ENCODE measurements around the gene RCN1.
"Not testable (repeated sequence)": the region's sequence is repeated elsewhere in the genome, so short reads cannot be mapped to it uniquely, and the experiment has no call there.

The RCN1 gene

GRCh38 chr11:32118025-32118974, 27.4 kb downstream of the RCN1 start:
- FAIRE-seq (no peak), DNase-seq (ENCODE audit: insufficient read length) (no peak)
- TF ChIP-seq POLR2AphosphoS5 (IDR thresholded peaks at IDR 0.05; ENCODE audit: low read depth, low read length) (no peak), TAF1 (IDR thresholded peaks at IDR 0.05; ENCODE audit: borderline replicate concordance, low read depth, low read length) (no peak), POLR2A (IDR thresholded peaks at IDR 0.05; ENCODE audit: low read depth, low read length) (no peak)

DNA sequence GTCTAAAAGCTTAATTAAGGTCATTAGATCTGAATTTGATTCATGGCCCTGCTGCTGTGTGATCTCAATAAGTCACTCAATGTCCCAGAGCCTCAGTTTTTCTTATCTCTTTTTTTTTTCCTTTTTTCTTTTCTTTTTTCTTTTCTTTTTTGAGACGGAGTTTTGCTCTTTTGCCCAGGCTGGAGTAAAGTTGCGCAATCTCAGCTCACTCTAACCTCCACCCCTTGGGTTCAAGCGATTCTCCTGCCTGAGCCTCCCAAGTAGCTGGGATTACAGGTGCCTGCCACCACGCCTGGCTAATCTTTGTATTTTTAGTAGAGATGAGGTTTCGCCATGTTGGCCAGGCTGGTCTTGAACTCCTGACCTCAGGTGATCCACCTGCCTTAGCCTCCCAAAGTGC, 28.3 kb downstream of the RCN1 start:
- DNase-seq (ENCODE audit: insufficient read length); FAIRE-seq: not testable (repeated sequence)

GRCh38 chr11:32121012-32121411, 30.1 kb downstream of the RCN1 start:
- DNase-seq (ENCODE audit: insufficient read length) (no peak), FAIRE-seq (no peak)
- TF ChIP-seq TAF1 (IDR thresholded peaks at IDR 0.05; ENCODE audit: borderline replicate concordance, low read depth, low read length): no peak

- TF ChIP-seq POLR2AphosphoS5 (IDR thresholded peaks at IDR 0.05; ENCODE audit: low read depth, low read length): no peak
- no peak for TF ChIP-seq POLR2A (IDR thresholded peaks at IDR 0.05; ENCODE audit: low read depth, low read length)
- TF ChIP-seq TAF1 (IDR thresholded peaks at IDR 0.05; ENCODE audit: borderline replicate concordance, low read depth, low read length): no peak
- no peak for DNase-seq (ENCODE audit: insufficient read length)
Observed at GRCh38 chr11:32122200-32122599, 31.3 kb downstream of the RCN1 start.

DNA sequence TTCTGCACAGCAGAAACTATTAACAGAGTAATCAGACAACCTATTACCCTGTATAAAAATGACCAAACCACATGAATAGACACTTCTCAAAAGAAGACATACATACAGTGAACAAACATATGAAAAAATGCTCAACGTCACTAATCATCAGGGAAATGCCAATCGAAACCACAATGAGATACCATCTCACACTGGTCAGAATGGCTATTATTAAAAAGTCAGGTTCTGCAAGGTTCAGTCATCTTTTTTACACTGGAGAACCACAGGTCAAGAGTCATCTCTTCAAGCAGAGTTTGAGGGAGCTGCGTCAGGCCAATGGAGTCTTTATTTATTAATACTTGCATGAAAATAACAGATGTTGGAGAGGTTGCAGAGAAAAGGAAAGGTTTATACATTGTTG, 40.4 kb downstream of the RCN1 start:
- TF ChIP-seq POLR2A (IDR thresholded peaks at IDR 0.05; ENCODE audit: low read depth, low read length) (no peak), POLR2AphosphoS5 (IDR thresholded peaks at IDR 0.05; ENCODE audit: low read depth, low read length) (no peak), TAF1 (IDR thresholded peaks at IDR 0.05; ENCODE audit: borderline replicate concordance, low read depth, low read length) (no peak)
- FAIRE-seq (no peak), DNase-seq (ENCODE audit: insufficient read length) (no peak)

More at GRCh38 chr11:32122200-32122599, 31.3 kb downstream of the RCN1 start:
- FAIRE-seq: no peak

GRCh38 chr11:32136657-32137056, 45.8 kb downstream of the RCN1 start:
- no peak for FAIRE-seq
- TF ChIP-seq TAF1 (IDR thresholded peaks at IDR 0.05; ENCODE audit: borderline replicate concordance, low read depth, low read length) (no peak), POLR2AphosphoS5 (IDR thresholded peaks at IDR 0.05; ENCODE audit: low read depth, low read length) (no peak), POLR2A (IDR thresholded peaks at IDR 0.05; ENCODE audit: low read depth, low read length) (no peak)
- no peak for DNase-seq (ENCODE audit: insufficient read length)

DNA sequence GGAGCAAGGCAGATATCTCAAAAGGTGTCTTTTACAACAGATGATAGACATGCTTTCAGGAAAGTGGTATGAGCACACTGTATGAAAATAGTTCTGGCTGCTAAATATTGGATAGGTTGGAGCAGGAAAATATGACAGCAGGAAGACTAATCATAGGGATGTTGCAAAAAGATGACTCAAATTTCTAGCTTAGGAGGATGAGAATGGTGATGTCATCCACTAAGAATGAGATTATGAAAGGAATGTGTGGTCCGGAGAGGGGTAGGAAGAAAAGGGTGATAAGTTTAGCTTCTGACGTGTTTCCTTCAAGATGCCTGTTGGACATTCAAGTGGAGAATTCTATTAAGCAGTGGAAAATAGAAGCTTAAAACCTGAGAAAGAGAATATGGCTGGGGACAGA, 46.4 kb downstream of the RCN1 start:
- DNase-seq (ENCODE audit: insufficient read length): no peak

DNA sequence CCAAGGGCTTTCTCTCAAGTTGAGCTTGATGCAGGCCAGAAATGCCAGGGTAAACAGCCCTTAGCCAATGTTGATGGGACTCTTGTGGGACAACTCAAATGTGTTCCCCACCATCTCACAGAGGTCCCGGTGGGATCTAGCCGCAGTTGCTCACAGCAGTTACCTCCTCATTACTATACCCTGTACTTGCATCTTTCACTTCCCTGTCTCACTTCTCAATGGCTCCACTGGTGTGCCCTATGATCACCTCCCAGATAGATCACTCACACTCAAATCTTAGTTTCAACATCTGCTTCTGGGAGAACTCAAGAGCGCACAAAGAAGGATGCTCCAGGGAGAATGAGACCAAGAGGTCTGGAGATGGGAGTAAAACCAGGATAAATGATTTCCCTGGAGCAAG, 47.0 kb downstream of the RCN1 start:
- DNase-seq (ENCODE audit: insufficient read length) (no peak), FAIRE-seq (peak; percentile 62)
- TF ChIP-seq TAF1 (IDR thresholded peaks at IDR 0.05; ENCODE audit: borderline replicate concordance, low read depth, low read length): no peak
- no peak for TF ChIP-seq POLR2AphosphoS5 (IDR thresholded peaks at IDR 0.05; ENCODE audit: low read depth, low read length)
- no peak for TF ChIP-seq POLR2A (IDR thresholded peaks at IDR 0.05; ENCODE audit: low read depth, low read length)

More for the DNA sequence above, 46.4 kb downstream of the RCN1 start:
- no peak for FAIRE-seq
- no peak for TF ChIP-seq POLR2AphosphoS5 (IDR thresholded peaks at IDR 0.05; ENCODE audit: low read depth, low read length)

- DNase-seq (ENCODE audit: insufficient read length): no peak
- no peak for TF ChIP-seq POLR2A (IDR thresholded peaks at IDR 0.05; ENCODE audit: low read depth, low read length)
- TF ChIP-seq POLR2AphosphoS5 (IDR thresholded peaks at IDR 0.05; ENCODE audit: low read depth, low read length): no peak
- TF ChIP-seq TAF1 (IDR thresholded peaks at IDR 0.05; ENCODE audit: borderline replicate concordance, low read depth, low read length): no peak
- FAIRE-seq: no peak
Observed at GRCh38 chr11:32138902-32139301, 48.0 kb downstream of the RCN1 start.

- no peak for DNase-seq (ENCODE audit: insufficient read length)
- FAIRE-seq: no peak
- TF ChIP-seq POLR2A (IDR thresholded peaks at IDR 0.05; ENCODE audit: low read depth, low read length): no peak
- no peak for TF ChIP-seq POLR2AphosphoS5 (IDR thresholded peaks at IDR 0.05; ENCODE audit: low read depth, low read length)
- no peak for TF ChIP-seq TAF1 (IDR thresholded peaks at IDR 0.05; ENCODE audit: borderline replicate concordance, low read depth, low read length)
Observed at GRCh38 chr11:32139896-32140520, 49.1 kb downstream of the RCN1 start.

DNA sequence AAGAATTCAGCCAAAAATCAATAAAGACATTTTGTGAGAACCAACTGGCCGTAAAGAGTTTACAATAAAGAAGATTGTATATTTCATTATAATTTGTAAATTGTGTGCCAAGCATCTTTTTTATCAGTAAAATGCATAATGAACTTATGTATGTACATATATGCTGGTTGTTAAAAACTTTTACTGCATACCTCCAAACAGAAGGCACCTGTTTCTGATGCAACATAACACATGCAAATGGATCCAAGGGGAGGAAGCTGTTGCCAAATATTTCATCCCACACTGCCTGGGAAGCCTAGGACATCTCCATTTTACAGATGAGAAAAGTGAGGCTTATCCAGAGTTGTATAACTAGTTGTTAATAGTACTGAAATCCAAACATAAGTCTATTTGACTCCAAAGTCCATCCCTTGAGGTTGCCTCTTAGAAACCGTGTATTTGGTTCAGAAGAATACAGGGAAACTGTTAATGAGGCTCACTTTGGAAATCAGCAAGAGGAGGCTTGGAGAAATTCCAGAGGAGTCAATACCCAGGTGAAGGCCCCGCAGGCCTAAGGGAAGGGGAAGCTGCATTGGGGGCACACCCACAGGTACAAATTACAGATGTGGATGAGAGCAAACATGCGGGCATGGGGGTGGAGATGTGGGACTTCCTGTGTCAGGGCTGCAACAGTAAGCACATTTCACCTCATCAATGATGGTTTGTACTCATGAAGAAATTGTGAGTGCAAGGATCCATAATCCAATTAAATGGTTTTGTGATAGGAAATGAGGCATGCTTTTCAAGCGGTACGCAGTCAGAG, 51.1 kb downstream of the RCN1 start:
- DNase-seq (ENCODE audit: insufficient read length) (no peak), FAIRE-seq (no peak)
- no peak for TF ChIP-seq POLR2AphosphoS5 (IDR thresholded peaks at IDR 0.05; ENCODE audit: low read depth, low read length)

DNA sequence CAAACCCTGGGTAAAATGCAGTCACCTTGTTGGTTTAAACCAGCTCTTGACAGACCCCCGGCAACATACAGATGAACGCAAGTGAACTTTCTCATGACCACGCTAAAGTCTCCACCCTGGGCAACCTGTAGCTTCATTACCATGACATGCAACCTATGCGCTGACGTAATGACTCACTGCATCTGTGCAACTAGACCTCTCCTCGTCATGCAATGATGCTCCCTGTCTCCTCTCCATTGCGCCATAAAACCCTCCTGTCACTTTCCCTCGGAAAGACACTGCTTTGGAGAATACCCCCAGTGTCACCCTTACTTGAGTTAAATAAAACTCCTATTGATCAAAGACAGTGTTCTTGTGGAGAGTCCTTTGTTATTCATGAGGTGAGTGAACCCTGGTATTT, 52.5 kb downstream of the RCN1 start:
- FAIRE-seq (no peak), DNase-seq (ENCODE audit: insufficient read length) (no peak)
- no peak for TF ChIP-seq POLR2AphosphoS5 (IDR thresholded peaks at IDR 0.05; ENCODE audit: low read depth, low read length)
- TF ChIP-seq POLR2A (IDR thresholded peaks at IDR 0.05; ENCODE audit: low read depth, low read length): no peak
- TF ChIP-seq TAF1 (IDR thresholded peaks at IDR 0.05; ENCODE audit: borderline replicate concordance, low read depth, low read length): no peak
